ENCODE data around the gene RABGAP1L. TPM values are rescaled to one million over a fixed set of nuclear protein-coding genes. Genes with fewer than 3 reads are reported as not detected.
"Not testable (repeated sequence)": the region's sequence is repeated elsewhere in the genome, so short reads cannot be mapped to it uniquely, and the experiment has no call there.

Gene RABGAP1L
- total and polyA plus RNA-seq, 2 of the 8 experiments (the other 6 are each of a cell fraction or from before 2014, with no cell fraction given) = 33.3 to 156 TPM

- DNase-seq (ENCODE audit: low read depth in 1 of 2, low spot score in 2 of 2); H3K9me3 ChIP-seq (ENCODE audit: insufficient read depth in 2 of 2, low read depth in 1 of 2, low read length in 1 of 2); H4K8ac ChIP-seq (ENCODE audit: extremely low read depth, insufficient read depth, low read length); H3K4me2 ChIP-seq (ENCODE audit: insufficient read depth in 1 of 2, low read depth in 2 of 2, low read length in 2 of 2); H2AFZ ChIP-seq (ENCODE audit: low read length); H3K79me2 ChIP-seq (ENCODE audit: control insufficient read depth in 1 of 2, insufficient read depth in 2 of 2, low read length in 2 of 2); H2BK5ac ChIP-seq (ENCODE audit: low read depth, low read length); H3K36me3 ChIP-seq (ENCODE audit: control insufficient read depth in 2 of 4, insufficient read depth in 4 of 4, low read length in 3 of 4); H3K4me1 ChIP-seq (replicated peaks in 1 of 4; ENCODE audit: control insufficient read depth in 3 of 4, insufficient read depth in 4 of 4, low read length in 3 of 4); H3K9ac ChIP-seq (replicated peaks in 1 of 4; ENCODE audit: extremely low read depth in 1 of 4, low read depth in 3 of 4, low read length in 3 of 4); H3K14ac ChIP-seq (ENCODE audit: insufficient read length); H3K27ac ChIP-seq (ENCODE audit: low read depth, low read length); H3K56ac ChIP-seq (replicated peaks; ENCODE audit: insufficient read length, low read depth, low read length); H3K18ac ChIP-seq (ENCODE audit: extremely low read depth, low read length); H3K23me2 ChIP-seq (ENCODE audit: low read depth, low read length); H2BK15ac ChIP-seq (ENCODE audit: low read length); H3K79me1 ChIP-seq (ENCODE audit: low read depth, low read length); H2BK20ac ChIP-seq (ENCODE audit: low read length); H3K23ac ChIP-seq (ENCODE audit: insufficient read length); H3K4me3 ChIP-seq (ENCODE audit: extremely low read depth in 1 of 4, insufficient read depth in 2 of 4, low read depth in 3 of 4, low read length in 4 of 4); H2BK12ac ChIP-seq (ENCODE audit: low read depth, low read length); H3K27me3 ChIP-seq (replicated peaks in 1 of 4; ENCODE audit: control insufficient read depth in 3 of 4, extremely low read depth in 1 of 4, insufficient read depth in 3 of 4, low read length in 3 of 4); H4K20me1 ChIP-seq (replicated peaks in 1 of 2; ENCODE audit: control insufficient read depth in 1 of 2, insufficient read depth in 2 of 2, low read length in 2 of 2); H4K91ac ChIP-seq (replicated peaks; ENCODE audit: insufficient read length, low read length); H4K5ac ChIP-seq (ENCODE audit: insufficient read length, low read depth, low read length); H3K4ac ChIP-seq (replicated peaks; ENCODE audit: insufficient read length, low read depth, low read length); H2BK120ac ChIP-seq (replicated peaks; ENCODE audit: low read depth, low read length); CTCF ChIA-PET (ENCODE audit: partially characterized antibody); FAIRE-seq; H2AK5ac ChIP-seq (ENCODE audit: low read depth, low read length): not testable (repeated sequence)
- POLR2A ChIA-PET (ENCODE audit: partially characterized antibody) = interaction anchor here (1.0 kb wide), 1 partner anchor 254 kb away, joined by 3 read pairs; the partner anchor contains the start of genes GAS5 and ZBTB37
- 86% methylated on average over 1 of the region's 1 CpG; no CpG with 5 or more reads in 1 of the 2 experiments for WGBS, 2 experiments (ENCODE audit: extremely low coverage in 1 of 2, insufficient coverage in 1 of 2, insufficient read length in 1 of 2, insufficient replicate concordance in 2 of 2, low coverage in 1 of 2, low lambda C conversion rate in 2 of 2, missing lambda C conversion rate in 1 of 2)
Observed at GRCh38 chr1:174122318-174122717, 37.0 kb upstream of the RABGAP1L start.

Data from H1 (cell line).